Retina (tissue), 1 donor: ENCODE results near the gene RHBDF2.

Experiments used
- DNase-seq: peaks from one replicate; pipeline ENCODE4 v3.0.0-alpha.2; 2016

RHBDF2 gene

DNA sequence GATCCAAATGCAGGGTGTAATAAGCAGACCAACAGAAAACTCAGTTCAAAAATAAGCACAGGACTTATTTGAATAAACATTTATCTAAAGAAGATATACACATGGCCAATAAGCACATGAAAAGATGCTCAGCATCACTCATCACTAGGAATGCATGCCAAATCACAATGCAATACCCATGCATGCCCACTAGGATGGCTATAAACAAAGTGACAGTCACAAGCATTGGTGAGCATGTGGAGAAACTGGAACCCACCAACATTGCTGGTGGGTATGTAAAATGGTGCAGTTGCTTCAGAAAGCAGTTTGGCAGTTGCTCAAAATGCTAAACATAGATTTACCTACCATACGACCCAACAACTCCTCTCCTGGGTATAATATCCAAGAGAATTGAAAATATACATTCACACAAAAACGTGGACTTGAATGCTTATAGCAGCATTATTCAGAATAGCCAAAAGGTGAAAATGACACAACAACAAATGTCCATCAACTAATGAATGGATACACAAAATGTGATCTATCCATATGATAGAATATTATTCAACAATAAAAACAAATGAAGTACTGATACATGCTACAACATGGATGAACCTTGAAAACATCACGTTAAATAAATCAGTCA, 68.4 kb downstream of the RHBDF2 start:
- DNase-seq, result no peak

DNA sequence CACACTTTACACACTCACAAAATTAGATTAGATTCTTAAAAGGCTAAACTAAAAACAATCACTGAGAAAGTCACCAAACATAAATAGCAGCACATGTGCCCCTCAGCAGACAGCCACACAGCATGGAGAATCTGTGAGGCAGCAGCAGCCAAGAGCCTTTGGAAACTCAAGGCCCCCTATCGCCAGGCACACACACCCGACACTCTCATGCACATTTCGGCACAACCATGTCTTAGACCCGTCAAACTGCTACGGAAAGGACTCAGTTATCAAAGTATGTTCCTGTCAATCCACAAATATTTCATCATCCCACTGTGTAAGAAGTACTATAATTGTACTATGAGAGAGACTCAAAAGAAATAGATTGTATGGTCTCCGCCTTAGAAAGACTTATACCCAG, 69.2 kb downstream of the RHBDF2 start:
- no peak for DNase-seq

DNA sequence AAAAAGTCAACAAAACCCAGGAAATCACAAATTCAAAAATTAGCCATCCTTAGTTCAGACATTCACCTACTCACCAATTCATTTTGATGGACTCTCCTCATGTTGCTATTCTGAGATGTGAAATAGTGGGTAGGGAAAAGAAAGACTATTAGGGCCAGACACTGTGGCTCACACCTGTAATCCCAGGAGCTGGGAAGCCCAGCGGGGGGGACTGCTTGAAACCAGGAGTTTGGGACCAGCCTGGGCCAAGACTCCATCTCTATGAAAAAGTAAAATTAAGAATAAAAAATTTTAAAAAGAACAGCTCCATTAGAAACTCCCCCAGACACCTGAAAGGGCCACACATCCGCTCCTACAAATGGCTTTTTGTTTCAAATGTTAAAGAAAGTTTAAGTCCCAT, 69.7 kb downstream of the RHBDF2 start:
- DNase-seq, result no peak

DNA sequence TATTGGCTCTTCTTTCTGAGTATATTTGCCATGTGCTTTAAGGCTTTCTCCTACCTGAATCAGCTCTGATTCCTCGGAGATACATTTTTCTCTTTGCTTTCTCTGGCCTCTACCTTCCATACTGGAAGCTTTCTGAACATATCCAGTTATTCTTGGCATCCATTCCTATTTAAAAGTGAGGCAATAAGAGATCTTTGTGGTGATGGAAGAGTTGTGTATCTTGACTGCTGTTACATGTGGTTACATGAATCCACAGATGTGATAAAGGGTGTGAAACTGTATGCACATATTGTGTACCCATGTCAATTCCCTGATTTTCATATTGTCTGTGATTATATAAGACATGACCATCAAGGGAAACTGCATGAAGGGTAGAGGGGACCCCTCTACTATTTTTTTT, 72.7 kb downstream of the RHBDF2 start:
- DNase-seq, result no peak

- DNase-seq, result no peak
Measured at GRCh38 chr17:76427501-76428231, 73.6 kb downstream of the RHBDF2 start.

- DNase-seq, result no peak
Measured at GRCh38 chr17:76426853-76427252, 74.4 kb downstream of the RHBDF2 start.

DNA sequence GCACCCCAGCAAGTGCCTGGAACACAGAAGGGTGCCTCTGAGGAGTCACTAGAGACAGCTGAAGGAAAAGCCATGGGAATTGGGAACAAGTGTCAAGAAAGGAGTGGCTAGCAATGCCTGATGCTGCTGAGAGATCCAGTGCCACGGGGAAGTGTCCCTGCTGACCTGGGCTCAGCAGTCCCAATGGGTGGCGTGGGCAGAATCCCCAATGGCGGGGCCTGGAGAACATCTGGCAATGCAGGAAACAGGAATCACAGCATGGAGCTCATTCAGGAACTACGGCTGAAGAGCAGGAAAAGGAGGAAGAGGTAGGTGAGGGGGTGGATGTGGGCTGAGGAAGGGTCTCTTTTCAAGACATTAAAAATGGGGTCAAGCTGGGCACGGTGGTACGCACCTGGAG, 78.4 kb downstream of the RHBDF2 start:
- no peak for DNase-seq

GRCh38 chr17:76422406-76422805, 78.8 kb downstream of the RHBDF2 start:
- DNase-seq, result no peak

DNA sequence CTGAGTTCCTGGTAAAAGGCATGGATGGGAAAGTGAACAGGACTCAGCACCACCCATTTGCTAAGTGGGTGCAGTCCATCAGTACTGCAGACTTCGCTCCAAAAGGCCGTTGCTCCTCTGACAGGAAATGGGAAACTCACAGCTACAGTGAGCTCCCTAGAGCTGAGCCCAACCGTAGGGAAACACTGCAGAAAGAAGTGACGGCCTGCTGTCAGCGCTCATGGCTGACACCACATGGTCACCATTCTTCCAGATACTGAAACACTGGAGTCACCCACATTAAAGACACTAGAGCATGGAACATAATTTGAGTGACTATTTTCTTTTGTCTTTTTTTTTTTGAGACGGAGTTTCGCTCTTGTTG, 80.2 kb downstream of the RHBDF2 start:
- no peak for DNase-seq
